ENCODE measurements around the gene NT5DC4. TPM values are rescaled to one million over a fixed set of nuclear protein-coding genes. Genes with fewer than 3 reads are reported as not detected.

NT5DC4 gene
- total RNA-seq, 1 experiment from 2014 or later, result not detected

DNA sequence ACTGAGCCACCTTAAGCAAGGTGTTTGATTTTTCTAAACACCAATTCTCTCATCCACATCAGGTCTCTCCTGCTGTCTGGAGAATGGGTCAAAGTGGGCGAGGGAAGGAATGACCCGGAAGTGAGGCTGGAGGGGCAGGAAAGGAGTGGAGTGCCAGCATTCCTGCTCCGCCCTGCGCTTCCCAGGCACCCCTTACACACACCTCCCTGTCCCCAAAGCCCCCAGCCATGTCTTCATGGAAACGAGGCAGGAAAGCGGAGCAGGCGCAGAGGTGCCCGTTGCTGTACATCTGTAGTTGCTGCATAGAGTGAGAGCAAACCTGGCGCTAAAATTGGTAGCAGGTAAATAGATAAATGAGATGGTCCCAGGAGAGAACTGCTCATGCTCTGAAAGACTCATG is 27.2 kb upstream of the NT5DC4 start:
- DNase-seq (ENCODE audit: unreplicated experiment), result no peak
- intact Hi-C loops (cut with micrococcal nuclease), result loop anchor here (2.0 to 5.0 kb wide), 2 partner anchors 46 to 67 kb away; partner anchors contain the start of gene SLC20A1
- H3K9me3 Mint-ChIP-seq (ENCODE audit: unreplicated experiment), result no peaks in the 10 kb centered on the region
- TF ChIP-seq, protein P1, sequence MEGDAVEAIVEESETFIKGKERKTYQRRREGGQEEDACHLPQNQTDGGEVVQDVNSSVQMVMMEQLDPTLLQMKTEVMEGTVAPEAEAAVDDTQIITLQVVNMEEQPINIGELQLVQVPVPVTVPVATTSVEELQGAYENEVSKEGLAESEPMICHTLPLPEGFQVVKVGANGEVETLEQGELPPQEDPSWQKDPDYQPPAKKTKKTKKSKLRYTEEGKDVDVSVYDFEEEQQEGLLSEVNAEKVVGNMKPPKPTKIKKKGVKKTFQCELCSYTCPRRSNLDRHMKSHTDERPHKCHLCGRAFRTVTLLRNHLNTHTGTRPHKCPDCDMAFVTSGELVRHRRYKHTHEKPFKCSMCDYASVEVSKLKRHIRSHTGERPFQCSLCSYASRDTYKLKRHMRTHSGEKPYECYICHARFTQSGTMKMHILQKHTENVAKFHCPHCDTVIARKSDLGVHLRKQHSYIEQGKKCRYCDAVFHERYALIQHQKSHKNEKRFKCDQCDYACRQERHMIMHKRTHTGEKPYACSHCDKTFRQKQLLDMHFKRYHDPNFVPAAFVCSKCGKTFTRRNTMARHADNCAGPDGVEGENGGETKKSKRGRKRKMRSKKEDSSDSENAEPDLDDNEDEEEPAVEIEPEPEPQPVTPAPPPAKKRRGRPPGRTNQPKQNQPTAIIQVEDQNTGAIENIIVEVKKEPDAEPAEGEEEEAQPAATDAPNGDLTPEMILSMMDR (IDR thresholded peaks at IDR 0.05; ENCODE audit: unreplicated experiment), result no peak
- no peaks in the 10 kb centered on the region for H3K36me3 Mint-ChIP-seq (ENCODE audit: insufficient read depth, unreplicated experiment)
- ChIA-PET POLR2A (interaction anchor here (1.3 to 4.1 kb wide), 6 partner anchors 14 to 72 kb away, joined by 3 to 66 read pairs (median 20); partner anchors contain the start of gene SLC20A1), CTCF (interaction anchor here (0.9 to 4.4 kb wide), 7 partner anchors 8 to 94 kb away, joined by 3 to 26 read pairs (median 6); no protein-coding TSS in a partner anchor)
- no peak overlapping the region for H3K4me3 Mint-ChIP-seq (ENCODE audit: unreplicated experiment)
- BruUV-seq (replicated peaks), result no TSS peak
- no peaks in the 10 kb centered on the region for H3K27me3 Mint-ChIP-seq (ENCODE audit: insufficient read depth, unreplicated experiment)
- H3K4me1 Mint-ChIP-seq (ENCODE audit: insufficient read depth, unreplicated experiment), result peaks cover 22% of the 10 kb centered on the region
- H3K27ac Mint-ChIP-seq (ENCODE audit: low read depth, unreplicated experiment), result peak overlapping the region; percentile 86

DNA sequence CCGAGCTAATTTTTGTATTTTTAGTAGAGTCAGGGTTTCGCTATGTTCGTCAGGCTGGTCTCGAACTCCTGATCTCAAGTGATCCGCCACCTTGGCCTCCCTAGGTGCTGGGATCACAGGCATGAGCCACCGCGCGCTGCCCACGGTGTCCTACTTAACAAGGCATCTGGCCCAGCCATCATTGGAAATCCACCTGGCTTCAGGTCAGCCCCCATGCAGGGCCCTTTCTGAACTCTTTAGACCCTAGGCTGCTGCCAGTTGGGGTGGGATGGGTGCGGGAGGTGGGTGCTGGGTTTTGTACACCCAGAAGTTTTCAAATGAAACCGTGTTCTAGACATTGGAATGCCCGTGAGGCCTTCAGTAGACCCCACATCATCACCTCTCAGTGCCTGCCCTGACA is 26.6 kb upstream of the NT5DC4 start:
- no peaks in the 10 kb centered on the region for H3K9me3 Mint-ChIP-seq (ENCODE audit: unreplicated experiment)
- no peak for DNase-seq (ENCODE audit: unreplicated experiment)
- H3K36me3 Mint-ChIP-seq (ENCODE audit: insufficient read depth, unreplicated experiment), result no peaks in the 10 kb centered on the region
- POLR2A ChIA-PET, result no interaction called here
- CTCF ChIA-PET, result interaction anchor here (0.6 to 2.6 kb wide), 4 partner anchors 14 to 434 kb away, joined by 4 to 9 read pairs (median 5); no protein-coding TSS in a partner anchor
- peaks cover 22% of the 10 kb centered on the region for H3K4me1 Mint-ChIP-seq (ENCODE audit: insufficient read depth, unreplicated experiment)
- no peak overlapping the region for H3K27ac Mint-ChIP-seq (ENCODE audit: low read depth, unreplicated experiment)
- intact Hi-C loops (cut with micrococcal nuclease), result loop anchor here (5.0 kb wide), 1 partner anchor 47 kb away; the partner anchor contains the start of gene SLC20A1
- BruUV-seq (replicated peaks), result no TSS peak
- TF ChIP-seq, protein P1 (IDR thresholded peaks at IDR 0.05; ENCODE audit: unreplicated experiment), result no peak
- no peak overlapping the region for H3K4me3 Mint-ChIP-seq (ENCODE audit: unreplicated experiment)
- H3K27me3 Mint-ChIP-seq (ENCODE audit: insufficient read depth, unreplicated experiment), result no peaks in the 10 kb centered on the region

DNA sequence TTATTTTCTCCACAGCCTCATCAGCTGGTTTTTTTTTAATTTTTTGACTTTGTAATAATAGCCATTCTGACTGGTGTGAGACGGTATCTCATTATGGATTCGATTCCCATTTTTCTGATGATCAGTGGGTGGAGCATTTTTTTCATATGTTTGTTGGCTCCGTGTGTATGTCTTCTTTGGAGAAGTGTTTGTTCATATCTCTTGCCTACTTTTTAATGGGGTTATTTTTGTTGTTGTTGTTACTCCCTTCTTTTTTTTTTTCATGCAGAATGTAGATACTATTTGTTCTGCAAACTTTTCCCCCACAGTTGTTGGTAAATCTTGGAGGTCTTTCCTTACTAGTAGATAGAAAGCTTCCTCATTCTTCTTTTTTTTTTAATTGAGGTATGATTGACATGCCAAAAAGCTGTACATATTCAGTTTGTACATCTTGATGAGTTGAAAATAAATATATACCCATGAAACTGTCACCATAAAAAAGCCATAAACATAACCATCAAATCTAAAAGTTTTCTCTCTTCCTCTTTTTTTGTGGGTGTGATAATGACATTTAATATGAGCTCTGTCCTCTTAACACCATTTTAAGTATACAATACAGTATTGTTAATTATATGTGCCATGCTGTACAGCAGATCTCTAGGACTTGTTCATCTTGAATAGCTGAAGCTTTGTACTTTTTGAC is 21.8 kb upstream of the NT5DC4 start:
- BruUV-seq (replicated peaks), result no TSS peak
- no peak overlapping the region for H3K27ac Mint-ChIP-seq (ENCODE audit: low read depth, unreplicated experiment)
- no peak overlapping the region for H3K4me3 Mint-ChIP-seq (ENCODE audit: unreplicated experiment)
- no peaks in the 10 kb centered on the region for H3K36me3 Mint-ChIP-seq (ENCODE audit: insufficient read depth, unreplicated experiment)
- POLR2A ChIA-PET, result interaction anchor here (0.6 to 1.2 kb wide), 5 partner anchors 11 to 268 kb away, joined by 3 to 4 read pairs (median 3); partner anchors contain the start of gene CHCHD5
- intact Hi-C loops (cut with micrococcal nuclease), result no loop called here
- CTCF ChIA-PET, result interaction anchor here (0.6 to 1.2 kb wide), 5 partner anchors 14 to 691 kb away, joined by 3 to 4 read pairs (median 4); no protein-coding TSS in a partner anchor
- TF ChIP-seq, protein P1 (IDR thresholded peaks at IDR 0.05; ENCODE audit: unreplicated experiment), result no peak
- H3K27me3 Mint-ChIP-seq (ENCODE audit: insufficient read depth, unreplicated experiment), result no peaks in the 10 kb centered on the region
- H3K4me1 Mint-ChIP-seq (ENCODE audit: insufficient read depth, unreplicated experiment), result no peaks in the 10 kb centered on the region
- DNase-seq (ENCODE audit: unreplicated experiment), result no peak
- H3K9me3 Mint-ChIP-seq (ENCODE audit: unreplicated experiment), result no peaks in the 10 kb centered on the region

DNA sequence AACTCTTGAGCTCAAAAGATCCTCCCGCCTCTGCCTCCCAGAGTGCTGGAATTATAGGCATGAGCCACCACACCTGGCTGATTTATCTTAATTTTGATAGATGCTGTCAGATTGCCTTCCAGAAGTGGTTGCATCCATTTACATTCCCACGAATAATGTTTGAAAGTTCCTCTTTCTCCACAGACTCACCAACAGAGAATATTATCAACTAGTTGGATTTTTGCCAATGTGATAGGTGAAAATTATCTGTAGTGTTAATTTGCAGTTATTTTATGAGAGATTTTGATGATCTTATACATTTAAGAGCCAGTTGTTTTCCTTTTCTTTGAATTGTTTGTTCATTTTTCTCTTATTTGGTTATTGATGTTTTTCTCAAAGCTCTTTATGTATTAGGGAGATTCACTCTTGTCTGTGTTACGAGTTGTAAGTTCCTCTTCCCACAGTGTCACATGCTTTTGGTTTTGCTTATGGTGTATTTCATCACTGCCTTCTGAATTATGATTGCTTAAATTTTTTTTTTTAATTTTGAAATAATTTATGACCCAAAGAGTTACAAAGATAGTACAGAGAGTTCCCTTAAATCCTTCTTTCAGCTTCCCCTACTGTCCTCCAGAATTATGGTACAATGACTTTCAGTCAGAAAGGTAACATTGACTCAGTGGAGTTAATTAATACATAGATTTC is 20.7 kb upstream of the NT5DC4 start:
- TF ChIP-seq, protein P1 (IDR thresholded peaks at IDR 0.05; ENCODE audit: unreplicated experiment), result no peak
- DNase-seq (ENCODE audit: unreplicated experiment), result no peak
- POLR2A ChIA-PET, result interaction anchor here (1.4 kb wide), 1 partner anchor 9 kb away, joined by 4 read pairs; no protein-coding TSS in a partner anchor
- intact Hi-C loops (cut with micrococcal nuclease), result no loop called here
- no peaks in the 10 kb centered on the region for H3K27me3 Mint-ChIP-seq (ENCODE audit: insufficient read depth, unreplicated experiment)
- no peaks in the 10 kb centered on the region for H3K9me3 Mint-ChIP-seq (ENCODE audit: unreplicated experiment)
- BruUV-seq (replicated peaks), result no TSS peak
- no peak overlapping the region for H3K27ac Mint-ChIP-seq (ENCODE audit: low read depth, unreplicated experiment)
- H3K4me1 Mint-ChIP-seq (ENCODE audit: insufficient read depth, unreplicated experiment), result no peaks in the 10 kb centered on the region
- CTCF ChIA-PET, result interaction anchor here (0.7 kb wide), 1 partner anchor 74 kb away, joined by 3 read pairs; no protein-coding TSS in a partner anchor
- H3K4me3 Mint-ChIP-seq (ENCODE audit: unreplicated experiment), result no peak overlapping the region
- H3K36me3 Mint-ChIP-seq (ENCODE audit: insufficient read depth, unreplicated experiment), result no peaks in the 10 kb centered on the region

Data from MCF 10A (cell line).